HG03108 (cell line): ENCODE measurements around the gene PLXNA1.
A peak's percentile ranks its signal among the peaks of the same experiment; 100 is the strongest.

Experiments
- ATAC-seq: cut with Tn5 transposase; IDR thresholded peaks from one replicate; pipeline ENCODE4 v1.9.1; 2021; ENCODE audit warnings: moderate library complexity; ENCODE audit not compliant: unreplicated experiment

Gene PLXNA1

GRCh38 chr3:126982471-126983175 lies at the start of gene PLXNA1:
TSS of gene PLXNA1 (plus strand) at chr3:126983115. CDS start at chr3:126988594, 5,479 bp downstream.
- peak; percentile 41 for ATAC-seq

DNA sequence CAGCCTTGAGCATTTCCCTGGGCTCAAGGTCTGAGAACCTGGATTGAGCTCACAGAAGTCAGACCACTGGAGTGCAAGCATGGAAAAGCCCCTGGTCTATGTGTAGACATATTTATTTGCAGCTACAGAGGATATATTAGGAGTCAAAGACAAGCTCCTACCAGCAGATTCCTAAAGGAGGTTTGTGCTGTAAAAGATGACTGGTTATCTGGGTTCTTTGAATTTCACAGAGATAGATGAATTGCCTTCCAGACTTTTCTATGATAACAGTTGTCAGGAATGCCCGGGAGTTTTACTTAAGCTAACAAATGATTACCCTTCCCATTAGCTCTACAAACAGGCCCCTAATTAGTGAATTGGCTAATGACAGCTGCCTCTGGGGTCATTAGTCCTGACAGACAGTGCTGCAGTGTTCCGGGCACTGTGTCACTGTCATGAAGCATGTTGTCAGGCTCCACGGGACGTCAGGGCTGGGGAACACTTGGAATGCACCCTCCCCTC lies 48.8 kb upstream of the PLXNA1 start:
- ATAC-seq: no peak

GRCh38 chr3:126934991-126935390 lies 47.9 kb upstream of the PLXNA1 start:
- ATAC-seq: no peak

DNA sequence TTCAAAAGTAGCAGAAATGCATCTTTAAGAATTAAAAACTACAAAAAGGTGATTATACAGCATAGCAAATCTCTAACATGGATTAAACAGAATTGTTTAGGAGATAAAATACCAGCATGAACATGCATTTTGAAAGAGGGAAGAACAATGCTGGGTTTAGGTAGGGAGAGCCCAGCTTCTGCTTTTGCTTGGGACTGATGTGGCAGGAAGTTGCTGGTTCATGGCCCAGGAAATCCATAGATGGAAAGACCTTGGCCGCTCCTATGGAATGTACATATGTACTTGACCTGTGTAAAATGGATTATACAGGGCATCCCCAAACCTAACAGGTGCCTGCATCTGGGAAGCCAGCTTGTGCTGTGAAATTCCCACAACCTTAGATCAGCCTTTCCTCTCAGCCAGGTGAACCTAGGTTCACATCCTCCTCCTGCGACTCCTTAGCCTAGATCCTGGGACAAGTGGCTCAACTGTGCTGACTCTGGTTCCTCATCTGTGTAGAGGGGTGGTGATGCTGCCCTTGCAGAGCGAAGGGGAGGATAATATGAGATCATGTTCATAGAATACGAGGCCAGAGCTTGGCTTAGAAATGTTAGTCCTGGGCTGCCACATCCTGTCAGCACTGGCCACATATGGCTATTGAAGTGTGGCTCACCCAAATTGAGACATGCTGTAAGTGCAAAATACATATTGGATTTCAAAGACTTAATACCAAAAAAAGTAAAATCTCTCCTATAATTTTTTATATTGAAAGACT lies 47.0 kb upstream of the PLXNA1 start:
- no peak for ATAC-seq

GRCh38 chr3:126936853-126937425 lies 46.0 kb upstream of the PLXNA1 start:
- ATAC-seq: no peak

- ATAC-seq: no peak
Observed at GRCh38 chr3:126937533-126937932, 45.4 kb upstream of the PLXNA1 start.

GRCh38 chr3:126937973-126938372 lies 44.9 kb upstream of the PLXNA1 start:
- ATAC-seq: no peak

- no peak for ATAC-seq
Observed at GRCh38 chr3:126938520-126939337, 44.2 kb upstream of the PLXNA1 start.

DNA sequence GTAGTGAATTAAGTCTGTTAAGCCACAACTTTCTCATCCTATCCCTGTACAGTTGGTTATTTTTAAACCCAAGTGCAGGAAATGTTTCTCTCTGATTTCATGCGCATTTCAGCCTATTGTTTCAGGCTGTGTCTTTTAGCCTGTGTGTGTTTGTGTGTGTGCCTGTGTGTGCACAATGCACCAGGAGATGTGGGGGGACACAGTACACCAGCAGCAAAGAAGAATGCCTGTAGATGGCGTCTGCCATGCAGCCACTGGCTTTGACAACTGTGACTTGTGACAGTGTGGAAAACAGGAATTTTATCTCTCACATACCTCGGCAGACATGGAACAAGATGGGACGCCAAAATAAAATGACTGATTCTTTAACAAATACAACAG lies 43.6 kb upstream of the PLXNA1 start:
- no peak for ATAC-seq

DNA sequence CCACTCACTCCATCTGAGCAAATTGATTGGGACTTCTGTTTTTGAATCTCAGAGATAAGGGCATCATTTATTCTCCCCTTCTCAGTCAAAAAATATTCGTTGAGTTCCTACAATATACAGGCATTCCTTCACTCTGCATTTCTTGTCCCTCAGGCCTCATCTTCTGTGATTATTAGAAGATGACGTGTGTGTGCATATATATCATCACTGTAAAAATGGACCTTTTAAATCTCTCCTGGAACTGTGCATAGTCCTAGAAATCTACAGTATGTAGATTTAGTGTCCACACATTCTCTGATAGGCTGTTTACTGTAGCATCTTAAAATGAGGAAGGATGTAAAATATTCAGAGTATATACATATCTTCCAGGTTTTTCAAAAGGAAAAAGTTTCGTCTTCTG lies 43.2 kb upstream of the PLXNA1 start:
- ATAC-seq: no peak

GRCh38 chr3:126941721-126942270 lies 41.1 kb upstream of the PLXNA1 start:
- ATAC-seq: no peak

GRCh38 chr3:126944089-126944965 lies 38.6 kb upstream of the PLXNA1 start:
- ATAC-seq: peak; percentile 55

- no peak for ATAC-seq
Observed at GRCh38 chr3:126945171-126945721, 37.7 kb upstream of the PLXNA1 start.

GRCh38 chr3:126945891-126946290 lies 37.0 kb upstream of the PLXNA1 start:
- no peak for ATAC-seq

- ATAC-seq: no peak
Observed at GRCh38 chr3:126946405-126946804, 36.5 kb upstream of the PLXNA1 start.

GRCh38 chr3:126947429-126947828 lies 35.5 kb upstream of the PLXNA1 start:
- no peak for ATAC-seq

GRCh38 chr3:126948980-126949535 lies 33.9 kb upstream of the PLXNA1 start:
- ATAC-seq: no peak

DNA sequence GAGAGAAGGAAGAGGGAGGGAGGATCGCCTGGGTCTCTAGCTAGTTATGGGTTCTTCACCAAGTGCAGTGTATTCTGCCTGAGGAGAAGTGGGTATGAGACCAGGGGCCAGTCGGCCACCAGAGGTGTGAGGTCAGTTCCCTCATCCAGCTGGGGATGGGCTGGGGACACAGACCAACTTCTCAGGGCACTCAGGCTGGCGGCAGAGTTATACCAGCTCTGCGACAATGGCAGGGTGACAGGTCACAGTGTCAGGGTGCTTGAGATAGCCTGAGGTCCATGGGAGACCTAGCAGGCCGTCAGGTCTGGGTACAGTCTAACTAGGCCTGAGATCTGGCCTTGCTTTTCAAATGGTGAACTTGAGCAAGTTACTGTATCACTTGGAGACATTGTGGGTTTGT lies 31.4 kb upstream of the PLXNA1 start:
- no peak for ATAC-seq
